ENCODE data around the gene CARHSP1.
"Not testable (repeated sequence)": the region's sequence is repeated elsewhere in the genome, so short reads cannot be mapped to it uniquely, and the experiment has no call there.

- not testable (repeated sequence) for TF ChIP-seq CTCF (IDR thresholded peaks at IDR 0.05); POLR2A (IDR thresholded peaks at IDR 0.05; ENCODE audit: low read length); EHMT2 (IDR thresholded peaks at IDR 0.05; ENCODE audit: low read depth); EP300 (IDR thresholded peaks at IDR 0.05); RARB (CRISPR knock-in tag; IDR thresholded peaks at IDR 0.05); KDM5A (IDR thresholded peaks at IDR 0.05); CEBPB (IDR thresholded peaks at IDR 0.05)
Measured at GRCh38 chr16:8869988-8870241, 1.1 kb upstream of the CARHSP1 start.
